GM12878 (cell line): ENCODE data around the gene IQGAP1. TPM values are rescaled to one million over a fixed set of nuclear protein-coding genes. Genes with fewer than 3 reads are reported as not detected.

ENCODE experiments used
- IRF3 ChIP-seq: fragments of 450-650 bp; IDR thresholded peaks from 2 replicates; pipeline ENCODE4 v1.6.1; 2014; ENCODE audit warnings: mild to moderate bottlenecking
- LARP7 ChIP-seq: fragments of 450-650 bp; IDR thresholded peaks from 2 replicates; pipeline ENCODE4 v1.6.1; 2017; ENCODE audit warnings: mild to moderate bottlenecking
- MTA2 ChIP-seq: fragments of 450-650 bp; IDR thresholded peaks from 2 replicates; pipeline ENCODE4 v1.6.1; 2016; ENCODE audit warnings: low read depth, mild to moderate bottlenecking, moderate library complexity
- NKRF ChIP-seq: fragments of 450-650 bp; conservative IDR thresholded peaks from 2 replicates; pipeline ENCODE4 v1.6.1; 2017; ENCODE audit warnings: mild to moderate bottlenecking, moderate library complexity
- NR2F1 ChIP-seq: fragments of 450-650 bp; conservative IDR thresholded peaks from 2 replicates; pipeline ENCODE4 v1.6.1; 2017; ENCODE audit warnings: mild to moderate bottlenecking
- PKNOX1 ChIP-seq: fragments of 450-650 bp; IDR thresholded peaks from 2 replicates; pipeline ENCODE4 v1.6.1; 2016; ENCODE audit warnings: mild to moderate bottlenecking
- SP1 ChIP-seq: IDR thresholded peaks from one replicate; pipeline ENCODE4 v1.6.1; 2011; ENCODE audit warnings: low read depth, low read length
- polyA plus RNA-seq, 11 experiments: library from polyadenylated mRNA; depleted of rRNA in 4 of 11; unstranded in 6 of 11; stranded (reverse) in 5 of 11; fragments of >200 nt; fragmentation: Nextera tagmentation in 4 of 11; fragmentation: Illumina TruSeq in 1 of 11; extraction: Ambion mirVana in 4 of 11; extraction: Trizol in 1 of 11; gene quantifications; 1 replicate in 1 of 11; 2 replicates in 10 of 11; pipeline versions ENCODE4 v1.2.1 to v1.2.3, GENCODE V29; 2011 to 2016; ENCODE audit warnings: inconsistent platforms in 2 of 11, missing spikeins in 2 of 11, low read depth in 1 of 11
- total RNA-seq, 4 experiments: library from RNA; depleted of rRNA in 3 of 4; stranded (reverse); fragments of >200 nt in 3 of 4; fragmentation: Illumina TruSeq in 1 of 4; extraction: Trizol in 1 of 4; gene quantifications; 2 replicates each; pipeline versions ENCODE4 v1.2.1 to v1.2.3, GENCODE V29; 2013 to 2021

The IQGAP1 gene
- total and polyA plus RNA-seq, 10 of the 15 experiments (the other 5 are each of a cell fraction or from before 2014, with no cell fraction given) = 65.2 to 250 (median 112) TPM

- TF ChIP-seq MTA2 = 0 out of 2 replicates have a peak, but pooled peaks have one; percentile 10
- peak; percentile 99 for TF ChIP-seq PKNOX1
- peak; percentile 99 for TF ChIP-seq SP1
- TF ChIP-seq NKRF = peak; percentile 55; the same call in 1 of the 2 replicates
- peak; percentile 24; the same call in 1 of the 2 replicates for TF ChIP-seq LARP7
- peak; percentile 67 for TF ChIP-seq NR2F1
- peak; percentile 88 for TF ChIP-seq IRF3
Observed at GRCh38 chr15:90352107-90352893, 35.7 kb upstream of the IQGAP1 start, which contains the start of gene ZNF774 (continued).
